Measurements from ENCODE around the gene RPP30. TPM values are rescaled to one million over a fixed set of nuclear protein-coding genes. Genes with fewer than 3 reads are reported as not detected.

The RPP30 gene
- total and polyA plus RNA-seq, 2 experiments from 2014 or later = 31.3 to 54.6 TPM

DNA sequence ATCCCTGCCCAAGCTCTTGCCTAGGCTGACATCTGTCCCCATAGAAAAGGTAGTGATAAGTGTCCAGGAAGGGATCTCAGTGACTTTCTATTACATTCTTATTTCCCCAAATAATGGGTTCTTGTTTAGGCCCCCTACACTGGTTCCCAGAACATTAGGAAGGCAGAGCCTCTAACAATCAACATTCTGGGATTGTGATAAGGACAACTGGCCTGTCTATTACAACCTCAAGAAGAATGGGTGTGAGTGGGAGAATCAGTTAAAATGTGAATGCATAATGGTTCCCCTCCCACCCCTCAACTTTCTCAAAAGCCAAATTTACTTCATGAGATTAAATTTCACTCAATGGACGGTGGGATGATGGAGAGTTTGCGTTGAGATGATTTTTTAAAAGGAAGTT is 55.5 kb downstream of the RPP30 start:
- H3K4me2 ChIP-seq (ENCODE audit: unreplicated experiment) = no peak overlapping the region
- H4K20me1 ChIP-seq (ENCODE audit: insufficient read depth) = no peaks in the 10 kb centered on the region
- no peak overlapping the region for H3K9ac ChIP-seq
- no peak for DNase-seq
- H3K9me2 ChIP-seq (ENCODE audit: insufficient read depth) = no peaks in the 10 kb centered on the region
- H3K79me2 ChIP-seq (ENCODE audit: insufficient read depth) = no peaks in the 10 kb centered on the region
- no peaks in the 10 kb centered on the region for H3K27me3 ChIP-seq (replicated peaks; ENCODE audit: insufficient read depth)
- in situ Hi-C loops (cut with MboI) = no loop called here
- H3K27ac ChIP-seq = no peak overlapping the region
- H3F3A ChIP-seq (ENCODE audit: insufficient read depth) = peaks cover 41% of the 10 kb centered on the region
- 76 to 93% methylated on average over 2 of the region's 2 CpGs for WGBS, 2 experiments (ENCODE audit: low coverage in 1 of 2, low lambda C conversion rate in 2 of 2, missing lambda C conversion rate in 2 of 2)
- no peaks in the 10 kb centered on the region for H3K36me3 ChIP-seq (ENCODE audit: low read depth)
- H3K4me1 ChIP-seq (ENCODE audit: insufficient read depth) = peaks cover 39% of the 10 kb centered on the region
- H3K4me3 ChIP-seq = no peak overlapping the region
- H3K9me3 ChIP-seq (ENCODE audit: low read depth) = no peaks in the 10 kb centered on the region
- no peak for TF ChIP-seq EZH2 (IDR thresholded peaks at IDR 0.05; ENCODE audit: insufficient read depth, poor library complexity, severe bottlenecking)
- no peak overlapping the region for H2AFZ ChIP-seq

DNA sequence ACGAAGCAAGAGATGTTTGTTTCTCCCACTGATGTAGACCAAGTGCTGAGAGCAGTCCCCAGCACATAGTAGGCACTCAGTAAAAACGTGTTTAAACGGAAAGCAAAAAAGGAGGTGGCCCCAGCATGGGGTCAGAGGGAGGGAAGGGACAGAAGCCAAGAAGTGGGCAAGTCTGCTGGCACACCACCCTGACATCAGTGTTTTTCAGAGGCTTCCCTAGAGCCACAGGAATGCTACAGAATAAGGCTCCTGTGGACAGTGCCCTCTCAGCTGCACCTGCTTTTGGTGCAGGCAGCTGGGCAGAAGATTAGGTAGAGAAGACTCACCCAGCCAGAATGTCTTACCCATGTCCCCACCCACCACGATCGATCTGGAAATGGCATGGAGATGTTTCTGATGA is 57.4 kb downstream of the RPP30 start:
- TF ChIP-seq EZH2 (IDR thresholded peaks at IDR 0.05; ENCODE audit: insufficient read depth, poor library complexity, severe bottlenecking) (no peak), EZH2phosphoT487 (IDR thresholded peaks at IDR 0.05; ENCODE audit: insufficient read depth, low read depth) (no peak)
- Histone ChIP-seq H2AFZ (no peak overlapping the region), H3K4me1 (ENCODE audit: insufficient read depth) (peaks cover 41% of the 10 kb centered on the region)

DNA sequence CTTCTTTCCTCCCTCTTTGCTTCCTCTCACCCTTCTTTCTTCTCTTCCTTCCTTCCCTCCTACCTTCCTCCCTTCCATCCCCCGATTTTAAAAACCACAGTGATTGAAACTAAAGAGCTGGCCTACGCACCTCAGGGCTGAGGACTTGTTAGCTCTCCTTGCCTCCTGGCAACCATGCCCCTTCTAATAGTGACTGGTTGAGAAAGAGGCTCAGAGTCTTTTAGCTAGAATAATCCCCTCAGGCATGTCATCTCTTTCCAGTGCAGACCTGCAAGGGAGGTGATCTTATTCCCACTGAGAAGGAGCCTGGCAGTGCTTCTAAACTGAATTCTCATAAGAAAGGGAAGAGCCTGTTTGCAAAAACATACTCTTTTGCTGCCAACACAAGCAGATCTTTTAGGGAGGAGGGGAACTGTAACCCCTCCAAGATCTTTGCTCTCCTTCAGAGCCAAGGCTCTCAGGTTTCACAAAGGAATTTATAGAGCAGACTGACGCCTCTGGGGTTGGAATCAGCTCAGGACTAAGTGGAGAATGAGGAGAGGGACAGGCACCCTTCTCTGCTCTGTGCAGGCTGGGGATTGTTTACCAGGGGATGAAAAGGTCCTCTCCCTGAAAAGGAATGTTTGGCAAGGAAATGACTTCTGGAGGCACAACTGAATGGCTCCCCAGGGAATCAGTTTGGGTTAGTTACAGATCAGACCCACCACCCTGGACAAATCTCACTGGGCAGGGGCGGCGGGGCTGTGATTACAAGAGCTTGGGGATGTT is 58.5 kb downstream of the RPP30 start:
- H3K27me3 ChIP-seq (replicated peaks; ENCODE audit: insufficient read depth) = no peaks in the 10 kb centered on the region
- H2AFZ ChIP-seq = peak overlapping the region; percentile 17
- H3K27ac ChIP-seq = peak overlapping the region; percentile 67
- peak overlapping the region; percentile 58 for H3K4me2 ChIP-seq (ENCODE audit: unreplicated experiment)
- DNase-seq = peak; percentile 67
- no peaks in the 10 kb centered on the region for H3K9me3 ChIP-seq (ENCODE audit: low read depth)
- no peaks in the 10 kb centered on the region for H4K20me1 ChIP-seq (ENCODE audit: insufficient read depth)
- peaks cover 43% of the 10 kb centered on the region for H3F3A ChIP-seq (ENCODE audit: insufficient read depth)
- in situ Hi-C loops (cut with MboI) = no loop called here
- H3K79me2 ChIP-seq (ENCODE audit: insufficient read depth) = no peaks in the 10 kb centered on the region
- TF ChIP-seq EZH2phosphoT487 (IDR thresholded peaks at IDR 0.05; ENCODE audit: insufficient read depth, low read depth) (no peak), EZH2 (IDR thresholded peaks at IDR 0.05; ENCODE audit: insufficient read depth, poor library complexity, severe bottlenecking) (no peak)
- peak overlapping the region; percentile 43 for H3K9ac ChIP-seq
- peak overlapping the region; percentile 42 for H3K4me3 ChIP-seq
- peaks cover 42% of the 10 kb centered on the region for H3K4me1 ChIP-seq (ENCODE audit: insufficient read depth)
- H3K36me3 ChIP-seq (ENCODE audit: low read depth) = no peaks in the 10 kb centered on the region
- 24 to 27% methylated on average over 5 of the region's 5 CpGs for WGBS, 2 experiments (ENCODE audit: low coverage in 1 of 2, low lambda C conversion rate in 2 of 2, missing lambda C conversion rate in 2 of 2)
- H3K9me2 ChIP-seq (ENCODE audit: insufficient read depth) = no peaks in the 10 kb centered on the region

More for the DNA sequence above, 57.4 kb downstream of the RPP30 start:
- peaks cover 43% of the 10 kb centered on the region for H3F3A ChIP-seq (ENCODE audit: insufficient read depth)
- no peaks in the 10 kb centered on the region for H4K20me1 ChIP-seq (ENCODE audit: insufficient read depth)
- no peaks in the 10 kb centered on the region for H3K9me2 ChIP-seq (ENCODE audit: insufficient read depth)
- H3K27me3 ChIP-seq (replicated peaks; ENCODE audit: insufficient read depth) = no peaks in the 10 kb centered on the region
- H3K79me2 ChIP-seq (ENCODE audit: insufficient read depth) = no peaks in the 10 kb centered on the region
- no peak overlapping the region for H3K4me3 ChIP-seq
- no peaks in the 10 kb centered on the region for H3K36me3 ChIP-seq (ENCODE audit: low read depth)
- peak overlapping the region; percentile 58 for H3K4me2 ChIP-seq (ENCODE audit: unreplicated experiment)
- H3K9ac ChIP-seq = no peak overlapping the region
- no peak for DNase-seq
- H3K9me3 ChIP-seq (ENCODE audit: low read depth) = no peaks in the 10 kb centered on the region
- in situ Hi-C loops (cut with MboI) = no loop called here
- WGBS, 2 experiments (ENCODE audit: low coverage in 1 of 2, low lambda C conversion rate in 2 of 2, missing lambda C conversion rate in 2 of 2) = 55 to 56% methylated on average over 5 of the region's 5 CpGs
- peak overlapping the region; percentile 67; the same call in 1 of the 2 replicates for H3K27ac ChIP-seq

DNA sequence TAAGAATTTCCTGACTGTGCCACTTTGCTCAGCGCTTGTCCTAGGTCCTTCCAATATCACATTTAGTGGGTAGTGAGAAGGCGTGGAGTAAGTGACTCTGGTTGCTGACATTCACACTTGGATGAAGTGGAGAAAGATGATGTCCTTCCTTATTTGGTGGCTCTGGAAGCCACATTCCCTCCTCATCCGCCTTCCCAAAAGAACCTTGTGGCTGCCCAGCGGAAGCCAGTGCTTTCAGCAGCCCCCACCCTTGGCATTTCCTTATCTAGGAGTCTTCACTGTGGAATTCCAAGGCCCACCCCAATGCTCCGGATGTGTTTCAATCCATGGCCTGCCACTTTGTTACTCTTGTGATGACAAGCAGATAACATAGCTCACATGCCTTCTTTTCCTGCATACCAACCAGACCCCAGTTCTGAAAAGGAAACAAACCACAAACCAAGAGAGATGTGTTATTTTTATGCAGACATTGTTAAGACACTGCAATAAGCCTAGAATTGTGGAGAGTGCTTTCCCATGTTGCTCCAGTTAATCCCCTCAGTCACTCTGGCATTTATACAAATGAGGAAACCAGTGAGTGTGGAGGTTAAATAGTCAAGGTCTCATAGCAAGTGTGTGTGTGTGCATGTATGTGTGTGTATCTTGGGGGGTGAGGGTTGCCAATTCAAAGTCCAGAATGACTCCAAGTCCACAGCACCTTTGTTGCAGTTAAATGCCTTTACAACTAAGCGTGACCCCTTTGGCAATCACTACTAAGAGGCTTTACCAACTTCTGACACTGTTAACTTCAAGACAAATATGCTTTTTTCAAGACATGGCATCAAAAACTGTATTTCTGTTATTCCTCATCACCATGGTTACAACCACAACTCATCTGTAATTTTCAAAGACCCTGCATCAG is 59.4 kb downstream of the RPP30 start:
- peaks cover 52% of the 10 kb centered on the region for H3F3A ChIP-seq (ENCODE audit: insufficient read depth)
- in situ Hi-C loops (cut with MboI) = no loop called here
- 9 to 12% methylated on average over 6 of the region's 6 CpGs for WGBS, 2 experiments (ENCODE audit: low coverage in 1 of 2, low lambda C conversion rate in 2 of 2, missing lambda C conversion rate in 2 of 2)
- peak overlapping the region; percentile 17; the same call in 1 of the 2 replicates for H2AFZ ChIP-seq
- H3K27me3 ChIP-seq (replicated peaks; ENCODE audit: insufficient read depth) = no peaks in the 10 kb centered on the region
- no peaks in the 10 kb centered on the region for H4K20me1 ChIP-seq (ENCODE audit: insufficient read depth)
- TF ChIP-seq EZH2phosphoT487 (IDR thresholded peaks at IDR 0.05; ENCODE audit: insufficient read depth, low read depth) (peak; percentile 94), EZH2 (IDR thresholded peaks at IDR 0.05; ENCODE audit: insufficient read depth, poor library complexity, severe bottlenecking) (no peak)
- H3K36me3 ChIP-seq (ENCODE audit: low read depth) = no peaks in the 10 kb centered on the region
- H3K4me3 ChIP-seq = peak overlapping the region; percentile 42
- H3K9me2 ChIP-seq (ENCODE audit: insufficient read depth) = no peaks in the 10 kb centered on the region
- H3K27ac ChIP-seq = peak overlapping the region; percentile 67
- H3K79me2 ChIP-seq (ENCODE audit: insufficient read depth) = no peaks in the 10 kb centered on the region
- no peaks in the 10 kb centered on the region for H3K9me3 ChIP-seq (ENCODE audit: low read depth)
- H3K4me2 ChIP-seq (ENCODE audit: unreplicated experiment) = peak overlapping the region; percentile 58
- peaks cover 51% of the 10 kb centered on the region for H3K4me1 ChIP-seq (ENCODE audit: insufficient read depth)
- peak overlapping the region; percentile 43; the same call in 1 of the 2 replicates for H3K9ac ChIP-seq
- DNase-seq = peak; percentile 78

Measured in GM23248 (cell line).